ENCODE data around the gene LLGL2.

GRCh38 chr17:75490953-75491649, 34.4 kb upstream of the LLGL2 start:
- TF ChIP-seq, protein P1, sequence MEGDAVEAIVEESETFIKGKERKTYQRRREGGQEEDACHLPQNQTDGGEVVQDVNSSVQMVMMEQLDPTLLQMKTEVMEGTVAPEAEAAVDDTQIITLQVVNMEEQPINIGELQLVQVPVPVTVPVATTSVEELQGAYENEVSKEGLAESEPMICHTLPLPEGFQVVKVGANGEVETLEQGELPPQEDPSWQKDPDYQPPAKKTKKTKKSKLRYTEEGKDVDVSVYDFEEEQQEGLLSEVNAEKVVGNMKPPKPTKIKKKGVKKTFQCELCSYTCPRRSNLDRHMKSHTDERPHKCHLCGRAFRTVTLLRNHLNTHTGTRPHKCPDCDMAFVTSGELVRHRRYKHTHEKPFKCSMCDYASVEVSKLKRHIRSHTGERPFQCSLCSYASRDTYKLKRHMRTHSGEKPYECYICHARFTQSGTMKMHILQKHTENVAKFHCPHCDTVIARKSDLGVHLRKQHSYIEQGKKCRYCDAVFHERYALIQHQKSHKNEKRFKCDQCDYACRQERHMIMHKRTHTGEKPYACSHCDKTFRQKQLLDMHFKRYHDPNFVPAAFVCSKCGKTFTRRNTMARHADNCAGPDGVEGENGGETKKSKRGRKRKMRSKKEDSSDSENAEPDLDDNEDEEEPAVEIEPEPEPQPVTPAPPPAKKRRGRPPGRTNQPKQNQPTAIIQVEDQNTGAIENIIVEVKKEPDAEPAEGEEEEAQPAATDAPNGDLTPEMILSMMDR (IDR thresholded peaks at IDR 0.05 in 4 of 5, conservative IDR thresholded peaks at IDR 0.05 in 1 of 5), result no peak
- no peak for TF ChIP-seq POLR2A (IDR thresholded peaks at IDR 0.05)
